Uterus (tissue), 2 donors: ENCODE measurements around the gene TMEM252.

Source experiments
- POLR2A ChIP-seq, 2 donors: fragments of 450-650 bp; IDR thresholded peaks; one replicate each; pipeline ENCODE4 v1.6.1; 2016; ENCODE audit warnings: antibody characterized with exemption in 2 of 2, mild to moderate bottlenecking in 1 of 2, moderate library complexity in 1 of 2
- TF ChIP-seq, protein P1 (sequence below), 4 experiments: fragments of 200-600 bp in 2 of 4; fragments of 450-650 bp in 2 of 4; sonication (generic) in 2 of 4; IDR thresholded peaks; one replicate each; pipeline ENCODE4 v1.5.1; 2016 to 2019; ENCODE audit warnings: antibody characterized with exemption in 4 of 4, mild to moderate bottlenecking in 2 of 4, moderate library complexity in 1 of 4

GRCh38 chr9:68505681-68506409 is 34.8 kb downstream of the TMEM252 start:
- TF ChIP-seq, protein P1, sequence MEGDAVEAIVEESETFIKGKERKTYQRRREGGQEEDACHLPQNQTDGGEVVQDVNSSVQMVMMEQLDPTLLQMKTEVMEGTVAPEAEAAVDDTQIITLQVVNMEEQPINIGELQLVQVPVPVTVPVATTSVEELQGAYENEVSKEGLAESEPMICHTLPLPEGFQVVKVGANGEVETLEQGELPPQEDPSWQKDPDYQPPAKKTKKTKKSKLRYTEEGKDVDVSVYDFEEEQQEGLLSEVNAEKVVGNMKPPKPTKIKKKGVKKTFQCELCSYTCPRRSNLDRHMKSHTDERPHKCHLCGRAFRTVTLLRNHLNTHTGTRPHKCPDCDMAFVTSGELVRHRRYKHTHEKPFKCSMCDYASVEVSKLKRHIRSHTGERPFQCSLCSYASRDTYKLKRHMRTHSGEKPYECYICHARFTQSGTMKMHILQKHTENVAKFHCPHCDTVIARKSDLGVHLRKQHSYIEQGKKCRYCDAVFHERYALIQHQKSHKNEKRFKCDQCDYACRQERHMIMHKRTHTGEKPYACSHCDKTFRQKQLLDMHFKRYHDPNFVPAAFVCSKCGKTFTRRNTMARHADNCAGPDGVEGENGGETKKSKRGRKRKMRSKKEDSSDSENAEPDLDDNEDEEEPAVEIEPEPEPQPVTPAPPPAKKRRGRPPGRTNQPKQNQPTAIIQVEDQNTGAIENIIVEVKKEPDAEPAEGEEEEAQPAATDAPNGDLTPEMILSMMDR (IDR thresholded peaks at IDR 0.05) = no peak
- TF ChIP-seq POLR2A (IDR thresholded peaks at IDR 0.05) = no peak
